Measurements from ENCODE around the gene ASXL3. TPM values are rescaled to one million over a fixed set of nuclear protein-coding genes. Genes with fewer than 3 reads are reported as not detected.

Gene ASXL3
- total RNA-seq, 6 donors from 2014 or later: 0.46 to 2.2 (median 0.98) TPM

- 78 to 85% methylated on average over 4 to 8 of the region's 8 CpGs for WGBS, 2 donors
- no peak overlapping the region for H3K27ac ChIP-seq
- H3K4me3 ChIP-seq: no peak overlapping the region
- H3K9me3 ChIP-seq: no peaks in the 10 kb centered on the region
- no peaks in the 10 kb centered on the region for H3K4me1 ChIP-seq
- TF ChIP-seq CTCF (IDR thresholded peaks at IDR 0.05) (no peak), POLR2AphosphoS5 (IDR thresholded peaks at IDR 0.05) (no peak), EP300 (IDR thresholded peaks at IDR 0.05) (no peak), POLR2A (IDR thresholded peaks at IDR 0.05) (no peak)
- DNase-seq (no peak), ATAC-seq (ENCODE audit: low FRiP score in 2 of 2) (no peak)
- no peaks in the 10 kb centered on the region for H3K36me3 ChIP-seq
- H3K27me3 ChIP-seq: no peaks in the 10 kb centered on the region
Observed at GRCh38 chr18:33745151-33745795, 167.3 kb downstream of the ASXL3 start.

GRCh38 chr18:33745871-33746545 is 168.0 kb downstream of the ASXL3 start:
- TF ChIP-seq POLR2AphosphoS5 (IDR thresholded peaks at IDR 0.05): no peak
- TF ChIP-seq CTCF (IDR thresholded peaks at IDR 0.05): no peak
- no peak for TF ChIP-seq EP300 (IDR thresholded peaks at IDR 0.05)
- TF ChIP-seq POLR2A (IDR thresholded peaks at IDR 0.05): no peak
- no peaks in the 10 kb centered on the region for H3K27me3 ChIP-seq
- no peak overlapping the region for H3K27ac ChIP-seq
- no peaks in the 10 kb centered on the region for H3K36me3 ChIP-seq
- WGBS, 2 donors: 91 to 93% methylated on average over 14 to 16 of the region's 16 CpGs
- no peak for ATAC-seq (ENCODE audit: low FRiP score in 2 of 2)
- H3K9me3 ChIP-seq: no peaks in the 10 kb centered on the region
- no peaks in the 10 kb centered on the region for H3K4me1 ChIP-seq
- H3K4me3 ChIP-seq: no peak overlapping the region
- DNase-seq: peak in 1 of 2 donors; percentile 31

- WGBS, 2 donors: 59 to 61% methylated on average over 9 of the region's 9 CpGs
- Histone ChIP-seq H3K36me3 (no peaks in the 10 kb centered on the region), H3K4me1 (no peaks in the 10 kb centered on the region), H3K27me3 (no peaks in the 10 kb centered on the region), H3K27ac (no peak overlapping the region), H3K9me3 (no peaks in the 10 kb centered on the region), H3K4me3 (no peak overlapping the region)
- DNase-seq: no peak
- TF ChIP-seq POLR2A (IDR thresholded peaks at IDR 0.05) (no peak), EP300 (IDR thresholded peaks at IDR 0.05) (no peak), CTCF (IDR thresholded peaks at IDR 0.05) (no peak), POLR2AphosphoS5 (IDR thresholded peaks at IDR 0.05) (no peak)
- ATAC-seq (ENCODE audit: low FRiP score in 2 of 2): no peak
Observed at GRCh38 chr18:33749834-33750233, 171.8 kb downstream of the ASXL3 start.

GRCh38 chr18:33750366-33750765 is 172.3 kb downstream of the ASXL3 start:
- TF ChIP-seq POLR2A (IDR thresholded peaks at IDR 0.05) (no peak), EP300 (IDR thresholded peaks at IDR 0.05) (no peak), CTCF (IDR thresholded peaks at IDR 0.05) (no peak), POLR2AphosphoS5 (IDR thresholded peaks at IDR 0.05) (no peak)
- no peaks in the 10 kb centered on the region for H3K27me3 ChIP-seq
- DNase-seq (no peak), ATAC-seq (ENCODE audit: low FRiP score in 2 of 2) (no peak)
- H3K27ac ChIP-seq: no peak overlapping the region
- WGBS, 2 donors: 71 to 77% methylated on average over 3 of the region's 3 CpGs
- no peaks in the 10 kb centered on the region for H3K9me3 ChIP-seq
- H3K4me1 ChIP-seq: no peaks in the 10 kb centered on the region
- H3K4me3 ChIP-seq: no peak overlapping the region
- H3K36me3 ChIP-seq: no peaks in the 10 kb centered on the region

All from upper lobe of left lung (tissue), 6 donors.